Subcutaneous abdominal adipose tissue (tissue), 5 donors: ENCODE results near the gene SNAPC2.

ENCODE experiments used
- H3K27ac ChIP-seq: one replicate; pipeline ENCODE4 v1.7.0; 2013; ENCODE audit warnings: low read depth, mild to moderate bottlenecking, inconsistent platforms, low read length, moderate library complexity
- H3K27me3 ChIP-seq, 5 donors: one replicate each; pipeline ENCODE4 v1.7.0; 2013; ENCODE audit warnings: low read length in 5 of 5, inconsistent platforms in 1 of 5; ENCODE audit not compliant: control insufficient read depth in 5 of 5, insufficient read depth in 4 of 5
- H3K36me3 ChIP-seq, 5 donors: one replicate each; pipeline ENCODE4 v1.7.0; 2013; ENCODE audit warnings: low read length in 5 of 5; ENCODE audit not compliant: control insufficient read depth in 5 of 5, insufficient read depth in 5 of 5
- H3K4me1 ChIP-seq, 5 donors: one replicate each; pipeline ENCODE4 v1.7.0; 2013; ENCODE audit warnings: low read length in 5 of 5, mild to moderate bottlenecking in 3 of 5, moderate library complexity in 1 of 5; ENCODE audit not compliant: control insufficient read depth in 5 of 5, insufficient read depth in 5 of 5
- H3K4me3 ChIP-seq, 5 donors: one replicate each; pipeline ENCODE4 v1.7.0; 2013; ENCODE audit warnings: low read length in 5 of 5, low read depth in 1 of 5
- H3K9ac ChIP-seq, 5 donors: one replicate each; pipeline ENCODE4 v1.7.0; 2013; ENCODE audit warnings: low read length in 5 of 5, mild to moderate bottlenecking in 4 of 5, moderate library complexity in 3 of 5
- H3K9me3 ChIP-seq, 5 donors: one replicate each; pipeline ENCODE4 v1.7.0; 2013; ENCODE audit warnings: low read length in 5 of 5; ENCODE audit not compliant: control insufficient read depth in 5 of 5
- donor health status: healthy.
- donor health status: healthy.
- donor health status: healthy.
- donor health status: healthy.
- donor health status: healthy.

Gene SNAPC2

DNA sequence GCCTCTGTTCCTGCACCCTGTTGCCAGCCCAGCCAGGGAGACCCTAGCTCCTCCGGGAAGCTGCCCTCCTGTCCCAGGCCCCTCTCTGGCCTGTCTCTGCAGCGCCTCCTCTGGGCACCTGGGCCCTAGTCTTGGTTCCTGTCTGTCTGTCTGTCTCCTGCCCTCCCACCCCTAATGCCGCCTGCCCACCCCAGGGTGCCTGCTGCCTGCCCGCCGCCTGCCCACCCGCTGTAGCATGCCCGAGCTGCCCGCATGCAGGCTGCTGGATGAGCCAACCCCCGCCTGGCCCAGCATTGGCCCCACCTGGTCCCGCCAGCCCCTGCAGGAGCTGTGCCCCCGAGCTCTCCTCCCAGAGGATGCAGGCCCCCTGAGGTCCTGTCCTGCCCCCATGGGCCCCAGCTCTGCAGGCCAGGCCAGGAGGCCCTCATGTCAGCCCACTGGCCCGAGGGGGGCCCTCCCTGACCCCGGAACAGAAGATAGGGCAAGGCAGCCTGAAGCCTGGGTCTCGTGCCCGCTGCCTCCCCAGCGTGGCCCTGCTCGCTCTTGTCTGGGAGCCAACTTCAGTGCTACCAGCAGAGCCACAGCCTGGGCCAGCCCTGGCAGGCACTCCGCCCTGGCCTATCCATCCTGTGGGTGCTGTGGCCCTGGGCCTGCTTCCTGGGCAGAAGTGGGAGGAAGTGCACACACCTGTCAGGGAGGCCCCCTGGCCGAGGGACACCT is 11.2 kb upstream of the SNAPC2 start:
- no peak overlapping the region for H3K27ac ChIP-seq
- no peaks in the 10 kb centered on the region for H3K9me3 ChIP-seq
- H3K9ac ChIP-seq = no peak overlapping the region
- peaks cover 0 to 64% (median 46%) of the 10 kb centered on the region in 5 donors for H3K36me3 ChIP-seq
- H3K4me3 ChIP-seq = no peak overlapping the region
- no peaks in the 10 kb centered on the region for H3K27me3 ChIP-seq
- H3K4me1 ChIP-seq = peaks cover 6 to 26% (median 26%) of the 10 kb centered on the region in 5 donors

GRCh38 chr19:7909471-7910067 is 10.6 kb upstream of the SNAPC2 start:
- H3K36me3 ChIP-seq = peaks cover 0 to 64% (median 46%) of the 10 kb centered on the region in 5 donors
- no peak overlapping the region for H3K4me3 ChIP-seq
- peaks cover 6 to 21% (median 21%) of the 10 kb centered on the region in 5 donors for H3K4me1 ChIP-seq

DNA sequence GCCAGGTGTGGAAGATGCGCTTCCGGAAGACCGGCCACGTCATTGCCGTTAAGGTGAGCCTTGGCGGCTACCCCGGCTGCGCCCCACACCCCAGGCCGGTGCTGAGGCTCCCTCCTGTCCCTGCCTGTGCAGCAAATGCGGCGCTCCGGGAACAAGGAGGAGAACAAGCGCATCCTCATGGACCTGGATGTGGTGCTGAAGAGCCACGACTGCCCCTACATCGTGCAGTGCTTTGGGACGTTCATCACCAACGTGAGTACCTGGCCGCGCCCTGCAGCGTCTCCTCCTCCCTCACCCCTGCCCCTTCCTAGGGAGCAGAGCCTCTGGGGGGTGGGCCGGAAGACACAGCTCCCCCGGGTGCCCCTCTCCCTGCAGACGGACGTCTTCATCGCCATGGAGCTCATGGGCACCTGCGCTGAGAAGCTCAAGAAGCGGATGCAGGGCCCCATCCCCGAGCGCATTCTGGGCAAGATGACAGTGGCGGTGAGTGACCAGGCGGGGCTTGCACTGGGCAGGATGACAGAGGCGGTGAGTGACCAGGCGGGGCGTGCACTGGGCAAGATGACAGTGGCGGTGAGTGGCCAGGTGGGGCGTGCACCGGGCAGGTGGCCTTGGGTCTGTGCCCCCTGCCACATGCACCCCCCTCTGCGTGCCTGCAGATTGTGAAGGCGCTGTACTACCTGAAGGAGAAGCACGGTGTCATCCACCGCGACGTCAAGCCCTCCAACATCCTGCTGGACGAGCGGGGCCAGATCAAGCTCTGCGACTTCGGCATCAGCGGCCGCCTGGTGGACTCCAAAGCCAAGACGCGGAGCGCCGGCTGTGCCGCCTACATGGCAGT is 9.6 kb upstream of the SNAPC2 start:
- peaks cover 0 to 12% (median 12%) of the 10 kb centered on the region in 5 donors for H3K4me1 ChIP-seq
- peaks cover 0 to 64% (median 46%) of the 10 kb centered on the region in 5 donors for H3K36me3 ChIP-seq
- H3K27me3 ChIP-seq = peaks cover 7 to 10% (median 8%) of the 10 kb centered on the region in 5 donors
- H3K27ac ChIP-seq = no peak overlapping the region
- H3K4me3 ChIP-seq = no peak overlapping the region
- H3K9ac ChIP-seq = no peak overlapping the region
- H3K9me3 ChIP-seq = no peaks in the 10 kb centered on the region

More at GRCh38 chr19:7909471-7910067, 10.6 kb upstream of the SNAPC2 start:
- Histone ChIP-seq H3K27ac (no peak overlapping the region), H3K27me3 (peaks cover 0 to 2% (median 1%) of the 10 kb centered on the region in 5 donors), H3K9ac (no peak overlapping the region), H3K9me3 (no peaks in the 10 kb centered on the region)

DNA sequence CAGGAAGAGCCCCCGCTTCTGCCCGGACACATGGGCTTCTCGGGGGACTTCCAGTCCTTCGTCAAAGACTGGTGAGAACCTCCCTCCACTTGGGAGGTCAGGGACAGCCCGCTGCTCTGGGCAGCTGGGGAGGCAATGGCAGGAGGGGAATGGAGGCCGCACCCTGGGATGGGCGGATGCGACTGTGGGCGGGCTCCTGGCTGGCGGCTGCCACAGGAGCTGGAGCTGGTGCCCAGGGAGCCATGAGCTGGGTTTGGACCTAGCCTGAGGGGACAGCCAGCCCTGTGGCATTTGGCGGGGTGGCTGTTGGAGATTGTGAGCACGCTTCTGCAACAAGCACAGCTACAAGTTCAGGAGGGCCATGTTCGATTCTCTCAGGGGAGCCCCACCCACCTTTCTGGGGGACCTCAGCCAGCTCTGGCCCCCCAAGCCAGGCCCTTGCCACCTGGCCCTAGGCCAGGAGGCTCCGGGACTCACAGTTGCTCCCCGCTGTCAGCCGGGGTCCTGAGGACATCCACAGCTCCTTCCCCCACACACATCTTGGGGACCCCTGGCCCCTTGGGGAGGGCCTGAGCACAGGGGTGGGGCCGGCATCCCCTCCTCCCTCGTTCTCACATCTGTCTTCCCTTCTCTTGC is 8.5 kb upstream of the SNAPC2 start:
- Histone ChIP-seq H3K4me1 (peaks cover 0 to 15% (median 14%) of the 10 kb centered on the region in 5 donors), H3K36me3 (peaks cover 0 to 55% (median 39%) of the 10 kb centered on the region in 5 donors), H3K27me3 (peaks cover 12 to 16% (median 14%) of the 10 kb centered on the region in 5 donors), H3K9me3 (no peaks in the 10 kb centered on the region), H3K9ac (no peak overlapping the region), H3K4me3 (no peak overlapping the region), H3K27ac (no peak overlapping the region)

GRCh38 chr19:7912144-7912696 is 7.9 kb upstream of the SNAPC2 start:
- Histone ChIP-seq H3K9ac (no peak overlapping the region), H3K4me1 (peaks cover 0 to 18% (median 16%) of the 10 kb centered on the region in 5 donors), H3K4me3 (no peak overlapping the region), H3K36me3 (peaks cover 0 to 53% (median 39%) of the 10 kb centered on the region in 5 donors), H3K27me3 (peaks cover 16 to 20% (median 19%) of the 10 kb centered on the region in 5 donors), H3K9me3 (no peaks in the 10 kb centered on the region), H3K27ac (no peak overlapping the region)

- H3K9ac ChIP-seq = no peak overlapping the region
- H3K27me3 ChIP-seq = peaks cover 20 to 24% (median 23%) of the 10 kb centered on the region in 5 donors
- no peak overlapping the region for H3K4me3 ChIP-seq
- no peaks in the 10 kb centered on the region for H3K9me3 ChIP-seq
- H3K27ac ChIP-seq = no peak overlapping the region
- H3K4me1 ChIP-seq = peaks cover 0 to 22% (median 18%) of the 10 kb centered on the region in 5 donors
- peaks cover 0 to 50% (median 37%) of the 10 kb centered on the region in 5 donors for H3K36me3 ChIP-seq
Observed at GRCh38 chr19:7912697-7913564, 7.2 kb upstream of the SNAPC2 start.

DNA sequence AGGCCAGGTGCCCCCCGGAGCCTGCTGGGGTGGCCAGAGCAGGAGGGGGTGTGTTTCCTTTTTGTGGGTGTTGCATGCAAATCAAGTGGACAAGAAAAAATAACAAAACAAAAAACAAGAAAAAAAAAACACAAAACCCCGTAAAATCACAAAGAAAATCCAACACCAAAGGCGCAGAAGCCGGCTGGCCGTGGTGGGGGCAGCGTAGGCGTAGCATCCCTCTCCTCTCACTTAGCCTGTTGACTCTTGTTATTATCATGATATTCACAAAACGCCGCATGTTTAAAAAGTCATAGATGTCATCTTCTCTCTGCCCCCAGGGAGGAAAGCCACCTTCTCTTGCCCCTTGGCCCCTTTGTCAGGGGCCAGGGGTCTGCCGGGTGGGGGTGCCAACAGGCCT is 6.5 kb upstream of the SNAPC2 start:
- no peaks in the 10 kb centered on the region for H3K9me3 ChIP-seq
- no peak overlapping the region for H3K9ac ChIP-seq
- peaks cover 0 to 45% (median 35%) of the 10 kb centered on the region in 5 donors for H3K36me3 ChIP-seq
- H3K4me3 ChIP-seq = no peak overlapping the region
- peaks cover 0 to 23% (median 19%) of the 10 kb centered on the region in 5 donors for H3K4me1 ChIP-seq
- H3K27me3 ChIP-seq = peaks cover 24 to 29% (median 25%) of the 10 kb centered on the region in 5 donors
- H3K27ac ChIP-seq = no peak overlapping the region

DNA sequence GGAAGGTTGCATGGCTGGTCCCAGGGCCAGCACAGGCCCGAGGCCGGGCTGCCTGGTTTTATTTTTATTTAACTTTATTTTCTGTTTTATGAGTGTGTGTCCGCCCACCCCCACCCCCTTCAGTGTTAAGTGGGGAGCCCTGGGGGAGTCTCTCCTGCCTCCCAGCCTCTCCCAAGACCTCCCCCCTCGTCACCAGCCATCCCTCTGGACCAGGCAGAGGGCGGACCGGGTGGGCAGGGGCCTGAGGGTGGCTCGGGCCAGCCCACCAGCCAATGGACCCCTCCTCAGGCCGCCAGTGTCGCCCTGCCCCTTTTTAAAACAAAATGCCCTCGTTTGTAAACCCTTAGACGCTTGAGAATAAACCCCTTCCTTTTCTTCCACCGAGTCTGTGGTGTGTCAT is 6.0 kb upstream of the SNAPC2 start:
- no peak overlapping the region for H3K9ac ChIP-seq
- H3K4me1 ChIP-seq = peaks cover 0 to 23% (median 19%) of the 10 kb centered on the region in 5 donors
- peaks cover 0 to 40% (median 34%) of the 10 kb centered on the region in 5 donors for H3K36me3 ChIP-seq
- no peak overlapping the region for H3K27ac ChIP-seq
- H3K9me3 ChIP-seq = no peaks in the 10 kb centered on the region
- H3K4me3 ChIP-seq = no peak overlapping the region
- H3K27me3 ChIP-seq = peaks cover 24 to 34% (median 30%) of the 10 kb centered on the region in 5 donors
